K562 (cell line): ENCODE measurements around the gene SAPCD1. TPM values are rescaled to one million over a fixed set of nuclear protein-coding genes. Genes with fewer than 3 reads are reported as not detected.

Experiments used
- ATF2 ChIP-seq: sonication (generic); formaldehyde crosslinking; IDR thresholded peaks from 2 replicates; pipeline ENCODE4 v1.8.1; 2022; ENCODE audit warnings: missing genetic modification reagents
- CC2D1A ChIP-seq: fragments of 450-650 bp; IDR thresholded peaks from 2 replicates; pipeline ENCODE4 v1.6.1; 2017; ENCODE audit warnings: mild to moderate bottlenecking
- CTBP1 ChIP-seq: fragments of 450-650 bp; IDR thresholded peaks from 2 replicates; pipeline ENCODE4 v1.6.1; 2016; ENCODE audit warnings: borderline replicate concordance
- E2F8 ChIP-seq: fragments of 450-650 bp; IDR thresholded peaks from 2 replicates; pipeline ENCODE4 v1.7.1; 2018; ENCODE audit warnings: mild to moderate bottlenecking, low read depth; ENCODE audit not compliant: partially characterized antibody
- ELF1 ChIP-seq: fragments of 200-800 bp; sonication (Bioruptor generic); IDR thresholded peaks from 2 replicates; pipeline ENCODE4 v1.6.1; 2016; ENCODE audit warnings: missing genetic modification characterization, missing compliant biosample characterization
- ELF4 ChIP-seq: fragments of 450-650 bp; formaldehyde crosslinking; IDR thresholded peaks from 2 replicates; pipeline ENCODE4 v1.4.0; 2022; ENCODE audit warnings: missing genetic modification characterization
- GMEB1 ChIP-seq: fragments of 250-450 bp; sonication (Bioruptor Pico); IDR thresholded peaks from 2 replicates; pipeline ENCODE4 v1.4.0; 2020; ENCODE audit warnings: mild to moderate bottlenecking
- KDM1A ChIP-seq, 2 experiments: fragments of 450-650 bp; IDR thresholded peaks; 2 replicates each; pipeline ENCODE4 v1.6.1; 2016; ENCODE audit warnings: mild to moderate bottlenecking in 2 of 2
- KHSRP ChIP-seq: fragments of 450-650 bp; IDR thresholded peaks from 2 replicates; pipeline ENCODE4 v1.6.1; 2017
- KLF13 ChIP-seq: fragments of 450-650 bp; IDR thresholded peaks from 2 replicates; pipeline ENCODE4 v1.6.1; 2016; ENCODE audit warnings: missing genetic modification characterization, low read depth, mild to moderate bottlenecking, missing compliant biosample characterization, moderate library complexity, borderline replicate concordance
- PHB2 ChIP-seq: fragments of 450-650 bp; IDR thresholded peaks from 2 replicates; pipeline ENCODE4 v1.6.1; 2017; ENCODE audit warnings: low read depth
- PRPF4 ChIP-seq: fragments of 200-400 bp; formaldehyde crosslinking; IDR thresholded peaks from one replicate; pipeline ENCODE4 v1.6.1; 2017; ENCODE audit warnings: low read length, low read depth, mild to moderate bottlenecking; ENCODE audit not compliant: insufficient read depth, poor library complexity, severe bottlenecking
- PTBP1 ChIP-seq: fragments of 200-400 bp; formaldehyde crosslinking; IDR thresholded peaks from 2 replicates; pipeline ENCODE4 v1.6.1; 2017; ENCODE audit warnings: low read depth, low read length
- RNF2 ChIP-seq: sonication (generic); IDR thresholded peaks from 2 replicates; pipeline ENCODE4 v1.6.1; 2016
- SMARCA5 ChIP-seq: fragments of 450-650 bp; IDR thresholded peaks from 2 replicates; pipeline ENCODE4 v1.6.1; 2016
- SMC3 ChIP-seq: conservative IDR thresholded peaks from 2 replicates; pipeline ENCODE4 v1.6.1; 2011; ENCODE audit warnings: low read depth, low read length, improper control_type of control experiment; ENCODE audit not compliant: insufficient read depth
- STAG1 ChIP-seq: sonication (generic); formaldehyde crosslinking; IDR thresholded peaks from 2 replicates; pipeline ENCODE4 v1.5.0; 2020; ENCODE audit warnings: missing genetic modification reagents, borderline replicate concordance
- TAF9B ChIP-seq: fragments of 450-650 bp; IDR thresholded peaks from 2 replicates; pipeline ENCODE4 v1.6.1; 2018; ENCODE audit warnings: mild to moderate bottlenecking; ENCODE audit not compliant: partially characterized antibody
- TCF7 ChIP-seq: sonication (generic); IDR thresholded peaks from 2 replicates; pipeline ENCODE4 v1.6.1; 2016; ENCODE audit warnings: antibody characterized with exemption, borderline replicate concordance
- ZBTB1 ChIP-seq: sonication (generic); formaldehyde crosslinking; IDR thresholded peaks from 2 replicates; pipeline ENCODE4 v1.8.1; 2023; ENCODE audit warnings: missing genetic modification reagents, low read depth, mild to moderate bottlenecking, borderline replicate concordance
- ZBTB26 ChIP-seq: fragments of 450-650 bp; formaldehyde crosslinking; IDR thresholded peaks from 2 replicates; pipeline ENCODE4 v1.4.0; 2022; ENCODE audit warnings: missing genetic modification characterization
- ZEB2 ChIP-seq: fragments of 450-650 bp; IDR thresholded peaks from 2 replicates; pipeline ENCODE4 v1.6.1; 2016
- ZNF253 ChIP-seq: fragments of 250-450 bp; sonication (Bioruptor Pico); conservative IDR thresholded peaks from 2 replicates; pipeline ENCODE4 v1.6.1; 2021; ENCODE audit warnings: mild to moderate bottlenecking
- polyA plus RNA-seq, 8 experiments: library from polyadenylated mRNA; depleted of rRNA in 4 of 8; stranded (reverse) in 5 of 8; unstranded in 3 of 8; fragments of >200 nt; fragmentation: Nextera tagmentation in 2 of 8; fragmentation: Illumina TruSeq in 1 of 8; extraction: Ambion mirVana in 2 of 8; extraction: Trizol in 1 of 8; gene quantifications; 2 replicates each; pipeline versions ENCODE4 v1.2.1 to v1.2.3, GENCODE V29; 2011 to 2014; ENCODE audit warnings: inconsistent platforms in 1 of 8, missing spikeins in 1 of 8
- total RNA-seq, 7 experiments: library from RNA; depleted of rRNA in 6 of 7; stranded (reverse); fragments of >200 nt in 6 of 7; fragmentation: Illumina TruSeq in 2 of 7; extraction: Trizol in 2 of 7; gene quantifications; 2 replicates each; pipeline versions ENCODE4 v1.2.1 to v1.2.3, GENCODE V29; 2011 to 2021; ENCODE audit warnings: low replicate concordance in 1 of 7

SAPCD1 gene
- total and polyA plus RNA-seq, 9 of the 15 experiments (the other 6 are each of a cell fraction or from before 2014, with no cell fraction given) = 2.6 to 30.2 (median 7.4) TPM

- TF ChIP-seq E2F8 (no peak), TCF7 (no peak), ZBTB1 (CRISPR knock-in tag) (no peak), SMC3 (no peak), KHSRP (no peak), KLF13 (tag) (peak; percentile 76; the same call in 1 of the 2 replicates), CC2D1A (no peak), ZNF253 (CRISPR knock-in tag) (no peak), ELF4 (CRISPR knock-in tag) (no peak), TAF9B (no peak), GMEB1 (CRISPR knock-in tag) (no peak), PHB2 (no peak), ATF2 (CRISPR knock-in tag) (no peak), ELF1 (tag) (no peak), KDM1A (IDR thresholded peaks at IDR 0.05) (peak in 1 of 2 experiments; percentile 34; a peak in 1 of 4 replicates), CTBP1 (no peak), STAG1 (CRISPR knock-in tag) (no peak), PRPF4 (no peak), SMARCA5 (no peak), PTBP1 (0 out of 2 replicates have a peak, but pooled peaks have one; percentile 26), ZBTB26 (CRISPR knock-in tag) (no peak), ZEB2 (no peak), RNF2 (no peak)
Measured at GRCh38 chr6:31781244-31782125, 19.0 kb downstream of the SAPCD1 start (continued).
